ENCODE results near the gene HSPA12B. TPM values are rescaled to one million over a fixed set of nuclear protein-coding genes. Genes with fewer than 3 reads are reported as not detected.
A peak's percentile ranks its signal among the peaks of the same experiment; 100 is the strongest.

Gene HSPA12B
- total RNA-seq, 2 experiments from 2014 or later, result not detected

- peaks cover 12% of the 10 kb centered on the region for H3K36me3 Mint-ChIP-seq (ENCODE audit: low read depth)
- ChIA-PET CTCF (interaction anchor here (1.2 to 1.7 kb wide), 2 partner anchors 9 to 11 kb away, joined by 5 to 6 read pairs; partner anchors contain the start of gene ADISSP), POLR2A (no interaction called here)
- H3K27ac Mint-ChIP-seq, result no peak overlapping the region
- H3K27me3 Mint-ChIP-seq, result no peaks in the 10 kb centered on the region
- H3K4me1 Mint-ChIP-seq, result no peaks in the 10 kb centered on the region
- H3K4me3 Mint-ChIP-seq, result no peak overlapping the region
- no peak for DNase-seq
- no peaks in the 10 kb centered on the region for H3K9me3 Mint-ChIP-seq
Measured at GRCh38 chr20:3758566-3758965, 26.1 kb downstream of the HSPA12B start.

GRCh38 chr20:3759316-3759823 lies 26.9 kb downstream of the HSPA12B start:
- POLR2A ChIA-PET, result no interaction called here
- Mint-ChIP-seq H3K9me3 (no peaks in the 10 kb centered on the region), H3K27me3 (no peaks in the 10 kb centered on the region), H3K4me3 (no peak overlapping the region), H3K27ac (no peak overlapping the region), H3K36me3 (ENCODE audit: low read depth) (peaks cover 12% of the 10 kb centered on the region), H3K4me1 (peaks cover 1% of the 10 kb centered on the region)
- no peak for DNase-seq
- CTCF ChIA-PET, result interaction anchor here (1.0 to 1.2 kb wide), 3 partner anchors 8 to 61 kb away, joined by 3 to 5 read pairs (median 4); partner anchors contain the start of genes ADISSP, AP5S1 and CENPB

GRCh38 chr20:3759884-3760283 lies 27.4 kb downstream of the HSPA12B start:
- POLR2A ChIA-PET, result no interaction called here
- no peak overlapping the region for H3K27ac Mint-ChIP-seq

GRCh38 chr20:3760655-3761348 lies 28.3 kb downstream of the HSPA12B start:
- Mint-ChIP-seq H3K9me3 (no peaks in the 10 kb centered on the region), H3K36me3 (ENCODE audit: low read depth) (peaks cover 12% of the 10 kb centered on the region), H3K4me3 (no peak overlapping the region), H3K4me1 (peaks cover 6% of the 10 kb centered on the region), H3K27me3 (no peaks in the 10 kb centered on the region), H3K27ac (no peak overlapping the region)
- ChIA-PET CTCF (interaction anchor here (0.5 to 1.8 kb wide), 7 partner anchors 7 to 60 kb away, joined by 3 to 8 read pairs (median 3); partner anchors contain the start of genes AP5S1 and CENPB), POLR2A (no interaction called here)
- no peak for DNase-seq

More at GRCh38 chr20:3759884-3760283, 27.4 kb downstream of the HSPA12B start:
- CTCF ChIA-PET, result interaction anchor here (0.5 to 1.0 kb wide), 5 partner anchors 9 to 61 kb away, joined by 3 to 4 read pairs (median 3); partner anchors contain the start of genes AP5S1 and CENPB
- H3K4me1 Mint-ChIP-seq, result peaks cover 3% of the 10 kb centered on the region
- no peak overlapping the region for H3K4me3 Mint-ChIP-seq
- no peaks in the 10 kb centered on the region for H3K27me3 Mint-ChIP-seq
- no peak for DNase-seq
- no peaks in the 10 kb centered on the region for H3K9me3 Mint-ChIP-seq
- peaks cover 12% of the 10 kb centered on the region for H3K36me3 Mint-ChIP-seq (ENCODE audit: low read depth)

- H3K4me1 Mint-ChIP-seq, result peaks cover 25% of the 10 kb centered on the region
- no peak for DNase-seq
- ChIA-PET POLR2A (no interaction called here), CTCF (interaction anchor here (0.6 to 1.6 kb wide), 3 partner anchors 9 to 101 kb away, joined by 3 to 4 read pairs (median 3); no protein-coding TSS in a partner anchor)
- H3K27ac Mint-ChIP-seq, result no peak overlapping the region
- no peaks in the 10 kb centered on the region for H3K9me3 Mint-ChIP-seq
- no peak overlapping the region for H3K4me3 Mint-ChIP-seq
- peaks cover 3% of the 10 kb centered on the region for H3K36me3 Mint-ChIP-seq (ENCODE audit: low read depth)
- H3K27me3 Mint-ChIP-seq, result no peaks in the 10 kb centered on the region
Measured at GRCh38 chr20:3763671-3764601, 31.5 kb downstream of the HSPA12B start.

GRCh38 chr20:3764659-3765058 lies 32.2 kb downstream of the HSPA12B start:
- H3K36me3 Mint-ChIP-seq (ENCODE audit: low read depth), result peaks cover 3% of the 10 kb centered on the region
- CTCF ChIA-PET, result interaction anchor here (0.6 to 1.6 kb wide), 4 partner anchors 9 to 102 kb away, joined by 3 to 5 read pairs (median 4); no protein-coding TSS in a partner anchor
- no peak overlapping the region for H3K4me3 Mint-ChIP-seq
- H3K4me1 Mint-ChIP-seq, result peaks cover 29% of the 10 kb centered on the region
- H3K27ac Mint-ChIP-seq, result no peak overlapping the region
- POLR2A ChIA-PET, result no interaction called here
- H3K9me3 Mint-ChIP-seq, result no peaks in the 10 kb centered on the region
- DNase-seq, result no peak
- H3K27me3 Mint-ChIP-seq, result no peaks in the 10 kb centered on the region

GRCh38 chr20:3765171-3765882 lies 32.8 kb downstream of the HSPA12B start:
- Mint-ChIP-seq H3K9me3 (no peaks in the 10 kb centered on the region), H3K27ac (no peak overlapping the region), H3K27me3 (no peaks in the 10 kb centered on the region), H3K4me1 (peaks cover 29% of the 10 kb centered on the region), H3K36me3 (ENCODE audit: low read depth) (peaks cover 3% of the 10 kb centered on the region), H3K4me3 (no peak overlapping the region)
- no peak for DNase-seq
- POLR2A ChIA-PET, result no interaction called here
- CTCF ChIA-PET, result interaction anchor here (0.6 to 1.6 kb wide), 7 partner anchors 10 to 127 kb away, joined by 3 to 5 read pairs (median 3); partner anchors contain the start of gene SPEF1

GRCh38 chr20:3766422-3767109 lies 34.1 kb downstream of the HSPA12B start:
- DNase-seq, result no peak
- Mint-ChIP-seq H3K36me3 (ENCODE audit: low read depth) (peaks cover 2% of the 10 kb centered on the region), H3K27ac (peak overlapping the region; percentile 25), H3K9me3 (no peaks in the 10 kb centered on the region), H3K4me3 (peak overlapping the region; percentile 83), H3K4me1 (peaks cover 29% of the 10 kb centered on the region), H3K27me3 (peaks cover 1% of the 10 kb centered on the region)
- POLR2A ChIA-PET, result no interaction called here
- CTCF ChIA-PET, result interaction anchor here (0.8 to 3.7 kb wide), 11 partner anchors 11 to 90 kb away, joined by 3 to 40 read pairs (median 5); partner anchors contain the start of genes AP5S1, CENPB and SPEF1

- no peaks in the 10 kb centered on the region for H3K36me3 Mint-ChIP-seq (ENCODE audit: low read depth)
- peak overlapping the region; percentile 83 for H3K4me3 Mint-ChIP-seq
- peaks cover 29% of the 10 kb centered on the region for H3K4me1 Mint-ChIP-seq
- H3K27ac Mint-ChIP-seq, result peak overlapping the region; percentile 55
- ChIA-PET POLR2A (interaction anchor here (0.6 kb wide), 1 partner anchor 15 kb away, joined by 3 read pairs; no protein-coding TSS in a partner anchor), CTCF (interaction anchor here (1.0 to 3.7 kb wide), 10 partner anchors 11 to 90 kb away, joined by 3 to 40 read pairs (median 7); partner anchors contain the start of genes AP5S1, CENPB and SPEF1)
- no peaks in the 10 kb centered on the region for H3K9me3 Mint-ChIP-seq
- H3K27me3 Mint-ChIP-seq, result peaks cover 2% of the 10 kb centered on the region
- no peak for DNase-seq
Measured at GRCh38 chr20:3767110-3767426, 34.6 kb downstream of the HSPA12B start.

- ChIA-PET POLR2A (interaction anchor here (0.6 to 1.0 kb wide), 3 partner anchors 10 to 16 kb away, joined by 3 to 5 read pairs (median 3); no protein-coding TSS in a partner anchor), CTCF (interaction anchor here (0.6 to 3.7 kb wide), 19 partner anchors 9 to 1281 kb away, joined by 3 to 40 read pairs (median 5); partner anchors contain the start of genes AP5S1, CENPB and SPEF1)
- Mint-ChIP-seq H3K4me3 (peak within 1 kb of the TSS; percentile 83), H3K27ac (peak within 1 kb of the TSS; percentile 94), H3K4me1 (peaks cover 29% of the 10 kb centered on the region), H3K36me3 (ENCODE audit: low read depth) (no peaks in the 10 kb centered on the region), H3K27me3 (peaks cover 2% of the 10 kb centered on the region), H3K9me3 (no peaks in the 10 kb centered on the region)
- peak; percentile 98 for DNase-seq
Measured at GRCh38 chr20:3767427-3768341, 35.2 kb downstream of the HSPA12B start, which contains the start of gene ADISSP. ADISSP (minus strand) TSS chr20:3767753; CDS start chr20:3760100, 7,653 bp downstream.
